HEK293 (cell line): ENCODE results near the gene ILKAP.
A peak's percentile ranks its signal among the peaks of the same experiment; 100 is the strongest.

ENCODE experiments used
- CTCF ChIA-PET: fragments of 350-600 bp; formaldehyde crosslinking; extraction: SDS; loops from one replicate; lab custom pipeline; 2021; ENCODE audit warnings: antibody characterized with exemption; lab: Yijun Ruan, JAX
- POLR2A ChIA-PET: fragments of 300-600 bp; formaldehyde crosslinking; extraction: SDS; loops from one replicate; lab custom pipeline; 2020; ENCODE audit warnings: antibody characterized with exemption, inconsistent platforms; lab: Yijun Ruan, JAX
- H3K27ac ChIP-seq: fragments of 200-500 bp; sonication (Bioruptor generic); 2 replicates; pipeline ENCODE4 v1.5.1; 2014; ENCODE audit warnings: low read depth, low read length, control low read depth, inconsistent platforms; ENCODE audit errors: extremely low read depth
- H3K36me3 ChIP-seq, 2 experiments: fragments of 200-500 bp in 1 of 2; sonication (Bioruptor generic) in 1 of 2; 1 replicate in 1 of 2; 2 replicates in 1 of 2; pipeline ENCODE4 v1.5.1; 2014 to 2017; ENCODE audit warnings: inconsistent platforms in 2 of 2, low read length in 2 of 2; ENCODE audit not compliant: control insufficient read depth in 2 of 2, insufficient read depth in 1 of 2
- H3K4me1 ChIP-seq: fragments of 200-500 bp; sonication (Bioruptor generic); 2 replicates; pipeline ENCODE4 v1.5.1; 2014; ENCODE audit warnings: mild to moderate bottlenecking, low read length, inconsistent platforms; ENCODE audit not compliant: control insufficient read depth, insufficient read depth
- H3K4me3 ChIP-seq: 2 replicates; pipeline ENCODE4 v1.5.1; 2011; ENCODE audit warnings: low read depth, mild to moderate bottlenecking, control low read depth, low read length, moderate library complexity
- H3K9me3 ChIP-seq: fragments of 200-500 bp; sonication (Bioruptor generic); 2 replicates; pipeline ENCODE4 v1.5.1; 2014; ENCODE audit warnings: low read depth, low read length, inconsistent platforms; ENCODE audit not compliant: control insufficient read depth, insufficient read depth
- WT1 ChIP-seq: fragments of 450-650 bp; formaldehyde crosslinking; IDR thresholded peaks from 2 replicates; pipeline ENCODE4 v1.5.1; 2016; ENCODE audit warnings: missing biosample characterization, missing genetic modification characterization
- YY2 ChIP-seq: fragments of 450-650 bp; formaldehyde crosslinking; IDR thresholded peaks from 2 replicates; pipeline ENCODE4 v1.5.1; 2016; ENCODE audit warnings: missing biosample characterization, missing genetic modification characterization
- ZEB2 ChIP-seq: fragments of 450-650 bp; formaldehyde crosslinking; IDR thresholded peaks from 2 replicates; pipeline ENCODE4 v1.5.1; 2016; ENCODE audit warnings: missing biosample characterization, missing genetic modification characterization
- ZIC2 ChIP-seq: fragments of 450-650 bp; formaldehyde crosslinking; IDR thresholded peaks from 2 replicates; pipeline ENCODE4 v1.5.1; 2016; ENCODE audit warnings: missing biosample characterization, missing genetic modification characterization
- ZNF112 ChIP-seq: fragments of 450-650 bp; formaldehyde crosslinking; IDR thresholded peaks from 2 replicates; pipeline ENCODE4 v1.5.0; 2017; ENCODE audit warnings: missing biosample characterization, missing genetic modification characterization
- ZNF133 ChIP-seq: fragments of 450-650 bp; formaldehyde crosslinking; IDR thresholded peaks from 2 replicates; pipeline ENCODE4 v1.5.1; 2016; ENCODE audit warnings: missing biosample characterization, missing genetic modification characterization
- ZNF146 ChIP-seq: fragments of 450-650 bp; formaldehyde crosslinking; IDR thresholded peaks from 2 replicates; pipeline ENCODE4 v1.5.1; 2016; ENCODE audit warnings: missing biosample characterization, missing genetic modification characterization
- ZNF335 ChIP-seq: fragments of 450-650 bp; formaldehyde crosslinking; conservative IDR thresholded peaks from 2 replicates; pipeline ENCODE4 v1.5.1; 2016; ENCODE audit warnings: missing biosample characterization, missing genetic modification characterization
- ZNF837 ChIP-seq: fragments of 450-650 bp; formaldehyde crosslinking; IDR thresholded peaks from 2 replicates; pipeline ENCODE4 v1.5.1; 2016; ENCODE audit warnings: missing biosample characterization, missing genetic modification characterization
- TF ChIP-seq, protein P1 (sequence below): fragments of 450-650 bp; formaldehyde crosslinking; IDR thresholded peaks from 2 replicates; pipeline ENCODE4 v1.5.1; 2016; ENCODE audit warnings: missing biosample characterization, missing genetic modification characterization
- TF ChIP-seq, protein P2 (sequence below): IDR thresholded peaks from 2 replicates; pipeline ENCODE4 v1.6.1; 2011; ENCODE audit warnings: mild to moderate bottlenecking, low read depth, low read length, borderline replicate concordance
- TF ChIP-seq, protein P3 (sequence below): fragments of 450-650 bp; formaldehyde crosslinking; IDR thresholded peaks from 2 replicates; pipeline ENCODE4 v1.5.1; 2016; ENCODE audit warnings: missing biosample characterization, missing genetic modification characterization, borderline replicate concordance

Gene ILKAP

DNA sequence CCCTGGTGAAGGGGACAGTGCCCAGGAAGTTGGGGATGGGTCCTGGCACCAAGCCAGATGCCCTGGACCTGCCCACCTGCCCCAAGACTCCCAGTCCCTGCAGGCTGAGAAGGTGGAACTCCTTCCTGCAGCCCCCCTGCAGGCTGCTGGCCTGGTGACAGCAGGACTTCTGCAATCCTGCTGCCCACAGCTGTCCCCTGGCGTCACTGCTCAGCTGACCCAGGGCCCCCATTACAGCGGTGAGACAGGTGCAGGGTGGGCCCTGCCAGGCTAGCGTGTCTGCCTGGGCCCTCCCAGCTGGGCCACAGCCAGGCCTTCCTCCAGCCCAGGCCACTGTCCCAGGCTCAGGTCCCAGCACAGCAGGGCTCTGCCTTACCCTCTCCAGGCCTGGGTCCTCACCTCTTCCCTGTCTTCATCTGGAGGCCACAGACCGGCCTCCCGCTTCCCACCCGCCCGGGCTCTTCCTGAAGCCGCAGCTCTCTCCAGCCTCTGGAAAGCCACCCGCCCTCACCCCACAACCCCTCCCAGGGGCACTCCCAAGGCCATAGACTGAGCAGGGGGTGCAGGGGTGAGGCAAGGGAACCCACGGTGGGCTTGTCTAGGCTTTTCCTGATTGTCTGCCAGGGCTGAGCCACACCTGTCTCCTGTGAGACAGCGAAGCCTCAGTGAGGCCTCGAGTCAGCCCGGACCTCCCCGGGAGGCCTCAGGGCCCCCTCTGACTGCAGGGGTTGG, 53.5 kb downstream of the ILKAP start:
- CTCF ChIA-PET: no interaction called here
- no peak overlapping the region for H3K27ac ChIP-seq

DNA sequence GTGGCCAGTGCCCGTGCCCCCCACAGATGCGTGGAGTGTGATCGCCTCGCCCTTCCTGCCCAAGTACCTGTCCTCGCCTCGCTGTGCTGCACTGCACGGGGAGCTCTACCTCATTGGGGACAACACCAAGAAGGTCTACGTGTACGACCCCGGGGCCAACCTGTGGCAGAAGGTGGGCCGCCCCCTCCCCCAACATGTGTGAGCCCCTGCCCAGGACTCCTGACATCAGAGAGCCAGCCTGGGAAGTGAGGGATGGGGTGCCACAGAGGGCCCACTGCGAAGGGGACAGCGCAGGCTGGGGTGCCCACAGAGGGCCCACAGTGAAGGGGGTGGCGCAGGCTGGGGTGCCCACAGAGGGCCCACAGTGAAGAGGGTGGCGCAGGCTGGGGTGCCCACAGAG, 54.5 kb downstream of the ILKAP start:
- no peaks in the 10 kb centered on the region for H3K4me1 ChIP-seq
- TF ChIP-seq, protein P1, sequence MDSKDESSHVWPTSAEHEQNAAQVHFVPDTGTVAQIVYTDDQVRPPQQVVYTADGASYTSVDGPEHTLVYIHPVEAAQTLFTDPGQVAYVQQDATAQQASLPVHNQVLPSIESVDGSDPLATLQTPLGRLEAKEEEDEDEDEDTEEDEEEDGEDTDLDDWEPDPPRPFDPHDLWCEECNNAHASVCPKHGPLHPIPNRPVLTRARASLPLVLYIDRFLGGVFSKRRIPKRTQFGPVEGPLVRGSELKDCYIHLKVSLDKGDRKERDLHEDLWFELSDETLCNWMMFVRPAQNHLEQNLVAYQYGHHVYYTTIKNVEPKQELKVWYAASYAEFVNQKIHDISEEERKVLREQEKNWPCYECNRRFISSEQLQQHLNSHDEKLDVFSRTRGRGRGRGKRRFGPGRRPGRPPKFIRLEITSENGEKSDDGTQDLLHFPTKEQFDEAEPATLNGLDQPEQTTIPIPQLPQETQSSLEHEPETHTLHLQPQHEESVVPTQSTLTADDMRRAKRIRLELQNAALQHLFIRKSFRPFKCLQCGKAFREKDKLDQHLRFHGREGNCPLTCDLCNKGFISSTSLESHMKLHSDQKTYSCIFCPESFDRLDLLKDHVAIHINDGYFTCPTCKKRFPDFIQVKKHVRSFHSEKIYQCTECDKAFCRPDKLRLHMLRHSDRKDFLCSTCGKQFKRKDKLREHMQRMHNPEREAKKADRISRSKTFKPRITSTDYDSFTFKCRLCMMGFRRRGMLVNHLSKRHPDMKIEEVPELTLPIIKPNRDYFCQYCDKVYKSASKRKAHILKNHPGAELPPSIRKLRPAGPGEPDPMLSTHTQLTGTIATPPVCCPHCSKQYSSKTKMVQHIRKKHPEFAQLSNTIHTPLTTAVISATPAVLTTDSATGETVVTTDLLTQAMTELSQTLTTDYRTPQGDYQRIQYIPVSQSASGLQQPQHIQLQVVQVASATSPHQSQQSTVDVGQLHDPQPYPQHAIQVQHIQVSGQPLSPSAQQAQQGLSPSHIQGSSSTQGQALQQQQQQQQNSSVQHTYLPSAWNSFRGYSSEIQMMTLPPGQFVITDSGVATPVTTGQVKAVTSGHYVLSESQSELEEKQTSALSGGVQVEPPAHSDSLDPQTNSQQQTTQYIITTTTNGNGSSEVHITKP (tag by site-specific recombination): no peak
- no peaks in the 10 kb centered on the region for H3K36me3 ChIP-seq
- H3K4me3 ChIP-seq: no peak overlapping the region
- no peak overlapping the region for H3K27ac ChIP-seq
- POLR2A ChIA-PET: no interaction called here
- no peaks in the 10 kb centered on the region for H3K9me3 ChIP-seq
- CTCF ChIA-PET: no interaction called here

More for the DNA sequence above, 53.5 kb downstream of the ILKAP start:
- 0 out of 2 replicates have a peak, but pooled peaks have one; percentile 12 for TF ChIP-seq ZIC2 (tag by site-specific recombination)
- TF ChIP-seq ZNF837: no peak
- Histone ChIP-seq H3K4me3 (no peak overlapping the region), H3K9me3 (no peaks in the 10 kb centered on the region), H3K4me1 (no peaks in the 10 kb centered on the region), H3K36me3 (no peaks in the 10 kb centered on the region)
- POLR2A ChIA-PET: no interaction called here

DNA sequence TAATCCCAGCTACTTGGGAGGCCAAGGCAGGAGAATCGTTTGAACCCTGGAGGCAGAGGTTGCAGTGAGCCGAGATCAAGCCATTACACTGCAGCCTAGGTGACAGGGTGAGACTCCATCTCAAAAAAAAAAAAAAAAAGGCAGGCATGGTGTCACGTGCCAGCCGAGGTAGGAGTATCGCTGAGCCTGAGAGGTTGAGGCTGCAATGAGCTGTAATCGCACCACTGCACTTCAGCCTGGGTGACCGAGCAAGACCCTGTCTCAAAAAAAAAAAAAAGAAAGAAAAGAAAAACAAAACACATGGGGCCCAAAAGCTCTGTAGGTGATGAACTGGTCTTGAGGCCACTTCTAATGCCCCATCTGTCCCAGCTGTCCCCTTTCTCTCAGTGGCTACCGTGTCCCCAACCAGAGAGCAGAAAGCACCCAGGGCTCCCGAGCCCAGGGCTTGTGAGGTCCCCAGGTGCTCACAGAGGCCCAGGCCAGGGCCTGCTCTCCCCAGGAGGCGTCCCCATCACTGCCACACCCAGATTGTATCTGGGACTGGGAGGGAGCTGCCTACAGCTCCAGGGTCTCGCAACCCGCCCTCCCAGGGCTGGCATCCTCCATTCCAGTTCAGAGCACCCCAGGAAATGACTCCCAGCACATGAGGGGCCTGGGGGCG, 56.5 kb downstream of the ILKAP start:
- no peaks in the 10 kb centered on the region for H3K9me3 ChIP-seq
- TF ChIP-seq, protein P2, sequence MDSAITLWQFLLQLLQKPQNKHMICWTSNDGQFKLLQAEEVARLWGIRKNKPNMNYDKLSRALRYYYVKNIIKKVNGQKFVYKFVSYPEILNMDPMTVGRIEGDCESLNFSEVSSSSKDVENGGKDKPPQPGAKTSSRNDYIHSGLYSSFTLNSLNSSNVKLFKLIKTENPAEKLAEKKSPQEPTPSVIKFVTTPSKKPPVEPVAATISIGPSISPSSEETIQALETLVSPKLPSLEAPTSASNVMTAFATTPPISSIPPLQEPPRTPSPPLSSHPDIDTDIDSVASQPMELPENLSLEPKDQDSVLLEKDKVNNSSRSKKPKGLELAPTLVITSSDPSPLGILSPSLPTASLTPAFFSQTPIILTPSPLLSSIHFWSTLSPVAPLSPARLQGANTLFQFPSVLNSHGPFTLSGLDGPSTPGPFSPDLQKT: no peak
- TF ChIP-seq ZNF112 (tag by site-specific recombination) (no peak), ZNF133 (no peak), WT1 (tag by site-specific recombination) (no peak), ZEB2 (no peak), ZNF146 (tag by site-specific recombination) (no peak), ZNF335 (tag by site-specific recombination) (peak; percentile 44), YY2 (no peak)
- TF ChIP-seq, protein P3, sequence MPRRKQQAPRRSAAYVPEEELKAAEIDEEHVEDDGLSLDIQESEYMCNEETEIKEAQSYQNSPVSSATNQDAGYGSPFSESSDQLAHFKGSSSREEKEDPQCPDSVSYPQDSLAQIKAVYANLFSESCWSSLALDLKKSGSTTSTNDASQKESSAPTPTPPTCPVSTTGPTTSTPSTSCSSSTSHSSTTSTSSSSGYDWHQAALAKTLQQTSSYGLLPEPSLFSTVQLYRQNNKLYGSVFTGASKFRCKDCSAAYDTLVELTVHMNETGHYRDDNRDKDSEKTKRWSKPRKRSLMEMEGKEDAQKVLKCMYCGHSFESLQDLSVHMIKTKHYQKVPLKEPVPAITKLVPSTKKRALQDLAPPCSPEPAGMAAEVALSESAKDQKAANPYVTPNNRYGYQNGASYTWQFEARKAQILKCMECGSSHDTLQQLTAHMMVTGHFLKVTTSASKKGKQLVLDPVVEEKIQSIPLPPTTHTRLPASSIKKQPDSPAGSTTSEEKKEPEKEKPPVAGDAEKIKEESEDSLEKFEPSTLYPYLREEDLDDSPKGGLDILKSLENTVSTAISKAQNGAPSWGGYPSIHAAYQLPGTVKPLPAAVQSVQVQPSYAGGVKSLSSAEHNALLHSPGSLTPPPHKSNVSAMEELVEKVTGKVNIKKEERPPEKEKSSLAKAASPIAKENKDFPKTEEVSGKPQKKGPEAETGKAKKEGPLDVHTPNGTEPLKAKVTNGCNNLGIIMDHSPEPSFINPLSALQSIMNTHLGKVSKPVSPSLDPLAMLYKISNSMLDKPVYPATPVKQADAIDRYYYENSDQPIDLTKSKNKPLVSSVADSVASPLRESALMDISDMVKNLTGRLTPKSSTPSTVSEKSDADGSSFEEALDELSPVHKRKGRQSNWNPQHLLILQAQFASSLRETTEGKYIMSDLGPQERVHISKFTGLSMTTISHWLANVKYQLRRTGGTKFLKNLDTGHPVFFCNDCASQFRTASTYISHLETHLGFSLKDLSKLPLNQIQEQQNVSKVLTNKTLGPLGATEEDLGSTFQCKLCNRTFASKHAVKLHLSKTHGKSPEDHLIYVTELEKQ (tag by site-specific recombination): no peak
- TF ChIP-seq, all 188 proteins: peak for 1
- H3K4me1 ChIP-seq: no peaks in the 10 kb centered on the region
- POLR2A ChIA-PET: interaction anchor here (0.7 kb wide), 1 partner anchor 86 kb away, joined by 4 read pairs; the partner anchor contains the start of gene SCLY
- no peak overlapping the region for H3K4me3 ChIP-seq
- CTCF ChIA-PET: interaction anchor here (0.6 to 0.7 kb wide), 3 partner anchors 109 to 224 kb away, joined by 3 to 7 read pairs (median 3); no protein-coding TSS in a partner anchor
- H3K27ac ChIP-seq: no peak overlapping the region
- H3K36me3 ChIP-seq: no peaks in the 10 kb centered on the region
